ENCODE data around the gene PNPO. TPM values are rescaled to one million over a fixed set of nuclear protein-coding genes. Genes with fewer than 3 reads are reported as not detected.
"Not testable (repeated sequence)": the region's sequence is repeated elsewhere in the genome, so short reads cannot be mapped to it uniquely, and the experiment has no call there.

PNPO gene
- total RNA-seq, 2 donors from 2014 or later: 27.8 to 55.4 TPM

DNA sequence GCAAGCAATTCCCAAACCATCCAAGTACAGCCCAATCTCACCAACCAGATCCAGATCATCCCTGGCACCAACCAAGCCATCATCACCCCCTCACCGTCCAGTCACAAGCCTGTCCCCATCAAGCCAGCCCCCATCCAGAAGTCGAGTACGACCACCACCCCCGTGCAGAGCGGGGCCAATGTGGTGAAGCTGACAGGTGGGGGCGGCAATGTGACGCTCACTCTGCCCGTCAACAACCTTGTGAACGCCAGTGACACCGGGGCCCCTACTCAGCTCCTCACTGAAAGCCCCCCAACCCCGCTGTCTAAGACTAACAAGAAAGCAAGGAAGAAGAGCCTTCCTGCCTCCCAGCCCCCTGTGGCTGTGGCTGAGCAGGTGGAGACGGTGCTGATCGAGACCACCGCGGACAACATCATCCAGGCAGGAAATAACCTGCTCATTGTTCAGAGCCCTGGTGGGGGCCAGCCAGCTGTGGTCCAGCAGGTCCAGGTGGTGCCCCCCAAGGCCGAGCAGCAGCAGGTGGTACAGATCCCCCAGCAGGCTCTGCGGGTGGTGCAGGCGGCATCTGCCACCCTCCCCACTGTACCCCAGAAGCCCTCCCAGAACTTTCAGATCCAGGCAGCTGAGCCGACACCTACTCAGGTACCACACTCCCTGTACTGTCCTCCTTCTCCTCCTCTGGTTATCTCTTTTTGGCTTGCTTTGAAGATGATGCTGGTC is 24.7 kb upstream of the PNPO start:
- TF ChIP-seq POLR2A (IDR thresholded peaks at IDR 0.05): no peak
- TF ChIP-seq, protein P1, sequence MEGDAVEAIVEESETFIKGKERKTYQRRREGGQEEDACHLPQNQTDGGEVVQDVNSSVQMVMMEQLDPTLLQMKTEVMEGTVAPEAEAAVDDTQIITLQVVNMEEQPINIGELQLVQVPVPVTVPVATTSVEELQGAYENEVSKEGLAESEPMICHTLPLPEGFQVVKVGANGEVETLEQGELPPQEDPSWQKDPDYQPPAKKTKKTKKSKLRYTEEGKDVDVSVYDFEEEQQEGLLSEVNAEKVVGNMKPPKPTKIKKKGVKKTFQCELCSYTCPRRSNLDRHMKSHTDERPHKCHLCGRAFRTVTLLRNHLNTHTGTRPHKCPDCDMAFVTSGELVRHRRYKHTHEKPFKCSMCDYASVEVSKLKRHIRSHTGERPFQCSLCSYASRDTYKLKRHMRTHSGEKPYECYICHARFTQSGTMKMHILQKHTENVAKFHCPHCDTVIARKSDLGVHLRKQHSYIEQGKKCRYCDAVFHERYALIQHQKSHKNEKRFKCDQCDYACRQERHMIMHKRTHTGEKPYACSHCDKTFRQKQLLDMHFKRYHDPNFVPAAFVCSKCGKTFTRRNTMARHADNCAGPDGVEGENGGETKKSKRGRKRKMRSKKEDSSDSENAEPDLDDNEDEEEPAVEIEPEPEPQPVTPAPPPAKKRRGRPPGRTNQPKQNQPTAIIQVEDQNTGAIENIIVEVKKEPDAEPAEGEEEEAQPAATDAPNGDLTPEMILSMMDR (IDR thresholded peaks at IDR 0.05): no peak
- intact Hi-C loops (cut with DNase I): no loop called here
- H3K36me3 ChIP-seq (replicated peaks in 1 of 2; ENCODE audit: insufficient read depth in 1 of 2, low read depth in 2 of 2): no peaks in the 10 kb centered on the region
- 78 to 84% methylated on average over 8 to 16 of the region's 19 CpGs for WGBS, 2 donors
- no peak for ATAC-seq
- H3K4me3 ChIP-seq: no peak overlapping the region
- H3K27ac ChIP-seq: no peak overlapping the region
- H3K27me3 ChIP-seq: no peaks in the 10 kb centered on the region
- no peaks in the 10 kb centered on the region for H3K4me1 ChIP-seq
- DNase-seq: no peak
- no peaks in the 10 kb centered on the region for H3K9me3 ChIP-seq

DNA sequence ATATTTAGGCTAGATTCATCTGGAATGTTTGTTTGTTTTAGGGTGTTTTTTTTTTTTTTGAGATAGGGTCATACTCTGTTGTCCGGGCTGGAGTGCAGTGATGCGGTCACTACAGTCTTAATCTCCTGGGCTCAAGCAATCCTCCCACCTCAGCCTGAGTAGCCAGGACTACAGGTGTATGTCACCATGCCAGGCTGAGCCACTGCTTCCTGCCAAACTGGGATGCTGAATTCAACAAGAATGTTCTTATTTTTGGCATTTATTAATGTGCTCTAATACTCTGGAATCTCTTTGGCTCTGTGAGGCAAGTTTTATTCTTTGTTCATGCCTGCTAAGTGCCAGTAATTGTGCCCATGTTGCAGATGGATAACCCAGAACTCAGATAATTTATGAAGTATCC is 23.8 kb upstream of the PNPO start:
- intact Hi-C loops (cut with DNase I): no loop called here
- no peaks in the 10 kb centered on the region for H3K36me3 ChIP-seq (replicated peaks in 1 of 2; ENCODE audit: insufficient read depth in 1 of 2, low read depth in 2 of 2)
- no peaks in the 10 kb centered on the region for H3K27me3 ChIP-seq
- ATAC-seq (no peak), DNase-seq (no peak)
- no peaks in the 10 kb centered on the region for H3K9me3 ChIP-seq
- no peaks in the 10 kb centered on the region for H3K4me1 ChIP-seq
- no peak overlapping the region for H3K4me3 ChIP-seq
- H3K27ac ChIP-seq: no peak overlapping the region
- 67 to 73% methylated on average over 2 of the region's 2 CpGs for WGBS, 2 donors
- TF ChIP-seq POLR2A (IDR thresholded peaks at IDR 0.05): no peak
- TF ChIP-seq, protein P1 (IDR thresholded peaks at IDR 0.05): no peak

DNA sequence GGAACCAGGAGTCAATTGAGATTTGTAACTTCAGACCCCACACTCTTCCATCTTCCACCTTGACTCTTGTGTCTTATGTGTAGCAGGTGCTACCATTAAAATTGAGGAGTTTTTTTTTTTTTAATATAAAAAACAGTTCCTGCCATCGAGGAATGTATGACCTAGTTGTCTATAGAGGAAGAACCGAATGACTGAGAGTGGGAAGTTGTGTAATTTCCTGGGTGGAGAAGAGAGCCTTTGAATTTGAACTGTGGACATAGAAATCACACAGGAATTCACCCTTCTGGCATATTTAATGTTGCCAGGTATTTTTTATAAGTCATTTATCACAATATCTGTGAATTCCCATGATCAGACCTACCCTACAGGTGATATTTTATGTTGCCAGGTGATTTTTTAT is 23.4 kb upstream of the PNPO start:
- no peaks in the 10 kb centered on the region for H3K27me3 ChIP-seq
- intact Hi-C loops (cut with DNase I): no loop called here
- H3K4me1 ChIP-seq: no peaks in the 10 kb centered on the region
- no peak for ATAC-seq
- TF ChIP-seq POLR2A (IDR thresholded peaks at IDR 0.05): no peak
- TF ChIP-seq, protein P1 (IDR thresholded peaks at IDR 0.05): no peak
- H3K4me3 ChIP-seq: no peak overlapping the region
- no peaks in the 10 kb centered on the region for H3K9me3 ChIP-seq
- WGBS, 2 donors: 47 to 63% methylated on average over 2 of the region's 2 CpGs
- DNase-seq: no peak
- H3K36me3 ChIP-seq (replicated peaks in 1 of 2; ENCODE audit: insufficient read depth in 1 of 2, low read depth in 2 of 2): peaks cover 0 to 2% of the 10 kb centered on the region in 2 donors
- no peak overlapping the region for H3K27ac ChIP-seq

DNA sequence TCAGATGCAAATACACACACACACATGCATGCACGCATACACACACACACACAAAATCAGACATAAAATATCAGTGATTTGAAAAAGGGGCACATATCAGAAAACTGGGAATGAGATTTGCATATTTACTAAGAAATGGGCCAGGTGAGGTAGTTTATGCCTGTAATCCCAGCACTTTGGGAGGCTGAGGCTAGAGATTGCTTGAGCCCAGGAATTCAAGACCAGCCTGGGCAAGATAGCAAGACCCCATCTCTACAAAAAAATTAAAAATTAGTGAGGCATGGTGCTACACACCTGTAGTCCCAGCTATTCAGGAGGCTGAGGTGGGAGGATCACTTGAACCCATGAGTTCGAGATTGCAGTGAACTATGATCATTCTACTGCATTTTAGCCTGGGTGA is 22.4 kb upstream of the PNPO start:
- no peak for ATAC-seq
- Histone ChIP-seq H3K4me1 (no peaks in the 10 kb centered on the region), H3K9me3 (no peaks in the 10 kb centered on the region), H3K27ac (no peak overlapping the region), H3K27me3 (no peaks in the 10 kb centered on the region), H3K36me3 (replicated peaks in 1 of 2; ENCODE audit: insufficient read depth in 1 of 2, low read depth in 2 of 2) (peaks cover 0 to 7% of the 10 kb centered on the region in 2 donors), H3K4me3 (no peak overlapping the region)
- 90 to 95% methylated on average over 2 of the region's 2 CpGs for WGBS, 2 donors
- TF ChIP-seq, protein P1 (IDR thresholded peaks at IDR 0.05): no peak
- TF ChIP-seq POLR2A (IDR thresholded peaks at IDR 0.05): no peak
- intact Hi-C loops (cut with DNase I): no loop called here
- DNase-seq: no peak

DNA sequence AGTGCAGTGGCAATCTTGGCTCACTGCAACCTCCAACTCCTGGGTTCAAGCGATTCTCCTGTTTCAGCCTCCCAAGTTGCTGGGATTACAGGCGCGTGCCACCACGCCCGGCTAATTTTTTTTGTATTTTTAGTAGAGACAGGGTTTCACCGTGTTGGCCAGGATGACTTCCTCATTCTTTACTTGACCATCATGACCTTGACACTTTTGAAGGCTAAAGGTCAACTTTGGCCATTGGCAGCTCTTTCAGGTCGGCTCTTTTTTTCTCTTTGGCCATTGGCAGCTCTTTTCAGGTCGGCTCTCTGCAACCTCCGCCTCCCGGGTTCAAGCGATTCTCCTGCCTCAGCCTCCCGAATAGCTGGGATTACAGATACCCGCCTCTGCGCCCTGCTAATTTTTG is 21.5 kb upstream of the PNPO start:
- H3K4me3 ChIP-seq; intact Hi-C loops (cut with DNase I); DNase-seq; H3K36me3 ChIP-seq (replicated peaks in 1 of 2; ENCODE audit: insufficient read depth in 1 of 2, low read depth in 2 of 2); ATAC-seq; H3K27ac ChIP-seq; H3K27me3 ChIP-seq; H3K9me3 ChIP-seq; H3K4me1 ChIP-seq: not testable (repeated sequence)
- 94 to 96% methylated on average over 14 of the region's 14 CpGs for WGBS, 2 donors

All from body of pancreas (tissue), 4 donors.